GM19193 (cell line): ENCODE results near the gene MYPN.

Experiments used
- POLR2A ChIP-seq: IDR thresholded peaks from 4 replicates; pipeline ENCODE4 v1.6.1; 2011; ENCODE audit not compliant: insufficient read depth, insufficient read length; ENCODE audit errors: extremely low read depth

MYPN gene

DNA sequence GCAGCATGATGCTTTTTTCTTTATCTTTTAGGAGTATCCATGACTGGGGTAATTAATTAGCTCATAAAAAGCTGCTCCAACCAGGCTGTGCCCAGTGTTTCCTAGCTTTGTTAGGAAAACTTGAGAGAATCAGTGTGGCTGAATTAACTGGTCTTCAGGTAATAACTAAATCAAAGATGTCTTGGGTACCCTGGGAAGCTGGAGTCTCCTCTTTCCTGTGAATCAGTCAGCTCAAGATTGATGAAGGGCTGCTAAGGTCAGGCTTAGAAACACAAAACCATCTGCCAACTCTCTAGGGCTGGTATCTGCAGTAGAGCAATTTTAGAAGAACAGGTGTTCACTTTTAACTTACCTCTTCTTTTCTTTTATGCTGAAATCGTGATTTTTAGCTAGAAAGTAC, 144.1 kb downstream of the MYPN start:
- TF ChIP-seq POLR2A, result no peak

DNA sequence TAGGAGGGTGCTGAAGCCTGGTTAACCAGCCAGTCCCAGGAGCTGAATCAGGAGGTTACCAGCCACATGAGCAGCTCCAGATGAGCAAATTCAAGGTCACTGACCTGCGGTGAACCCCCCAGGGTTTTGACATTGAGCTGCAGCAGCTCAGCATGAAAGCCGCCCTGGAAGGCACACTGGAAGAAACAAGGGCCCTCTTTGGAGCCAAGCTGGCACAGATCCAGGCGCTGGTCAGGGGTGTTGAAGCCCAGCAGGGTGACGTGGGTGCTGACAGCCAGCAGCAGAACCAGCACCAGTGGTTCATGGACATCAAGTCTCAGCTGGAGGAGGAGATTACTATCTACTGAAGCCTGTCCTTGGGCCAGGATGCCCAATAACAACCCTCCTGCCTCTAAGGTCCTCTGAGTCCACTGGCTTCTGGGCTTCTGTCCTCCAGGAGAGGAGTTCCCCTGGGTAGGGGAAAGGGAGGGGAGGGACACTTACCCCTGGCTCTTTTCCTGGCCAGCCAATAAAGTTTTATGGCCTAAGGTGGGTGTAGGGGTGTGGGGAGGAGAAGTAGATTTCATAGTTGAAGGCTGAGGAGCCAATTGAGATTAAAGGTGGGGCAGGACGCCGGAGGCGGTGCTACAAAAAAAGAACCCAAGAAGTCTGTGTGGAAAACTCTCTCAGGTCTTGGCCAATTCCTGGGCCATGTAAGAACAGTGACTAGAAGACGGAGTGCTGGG, 152.0 kb downstream of the MYPN start:
- TF ChIP-seq POLR2A, result no peak
